HG03097 (cell line): ENCODE results near the gene WTIP.
"Not testable (repeated sequence)": the region's sequence is repeated elsewhere in the genome, so short reads cannot be mapped to it uniquely, and the experiment has no call there.

Source experiments
- ATAC-seq: cut with Tn5 transposase; IDR thresholded peaks from one replicate; pipeline ENCODE4 v1.9.1; 2021; ENCODE audit not compliant: unreplicated experiment, low FRiP score

The WTIP gene

GRCh38 chr19:34475975-34476594, 5.5 kb upstream of the WTIP start:
- no peak for ATAC-seq

- not testable (repeated sequence) for ATAC-seq
Observed at GRCh38 chr19:34478496-34478895, 3.1 kb upstream of the WTIP start.

- no peak for ATAC-seq
Observed at GRCh38 chr19:34479396-34479795, 2.2 kb upstream of the WTIP start.

GRCh38 chr19:34480491-34480890, 1.1 kb upstream of the WTIP start:
- ATAC-seq = no peak

- ATAC-seq = no peak
Observed at GRCh38 chr19:34481861-34482379, 362 bp downstream of the WTIP start.

- ATAC-seq = no peak
Observed at GRCh38 chr19:34482380-34483250, 1.1 kb downstream of the WTIP start.

GRCh38 chr19:34484328-34484727, 2.8 kb downstream of the WTIP start:
- no peak for ATAC-seq

- no peak for ATAC-seq
Observed at GRCh38 chr19:34485831-34486230, 4.3 kb downstream of the WTIP start.

GRCh38 chr19:34487651-34488051, 6.1 kb downstream of the WTIP start:
- ATAC-seq = no peak

- ATAC-seq = no peak
Observed at GRCh38 chr19:34489175-34489574, 7.6 kb downstream of the WTIP start.

GRCh38 chr19:34490141-34490766, 8.7 kb downstream of the WTIP start:
- no peak for ATAC-seq

- no peak for ATAC-seq
Observed at GRCh38 chr19:34493038-34493648, 11.6 kb downstream of the WTIP start.

GRCh38 chr19:34493649-34494044, 12.1 kb downstream of the WTIP start:
- no peak for ATAC-seq

- ATAC-seq = no peak
Observed at GRCh38 chr19:34494601-34495000, 13.0 kb downstream of the WTIP start.

- no peak for ATAC-seq
Observed at GRCh38 chr19:34495416-34495815, 13.9 kb downstream of the WTIP start.

- ATAC-seq = no peak
Observed at GRCh38 chr19:34497112-34497805, 15.7 kb downstream of the WTIP start.

GRCh38 chr19:34499155-34499834, 17.7 kb downstream of the WTIP start:
- no peak for ATAC-seq

GRCh38 chr19:34500656-34501120, 19.1 kb downstream of the WTIP start:
- no peak for ATAC-seq
